Lung microvascular endothelial cell (primary cell): Measurements from ENCODE around the gene SGF29. TPM values are rescaled to one million over a fixed set of nuclear protein-coding genes. Genes with fewer than 3 reads are reported as not detected.
"Not testable (repeated sequence)": the region's sequence is repeated elsewhere in the genome, so short reads cannot be mapped to it uniquely, and the experiment has no call there.

Source experiments
- DNase-seq, 2 donors: peaks; one replicate each; pipeline versions ENCODE4 v3.0.0 to v3.0.0-alpha.2; 2010; ENCODE audit warnings: low read depth in 2 of 2
- total RNA-seq: library from RNA; depleted of rRNA; stranded (reverse); fragments of >200 nt; gene quantifications from 2 replicates; pipeline ENCODE4 v1.2.1, GENCODE V29; 2014

SGF29 gene
- total RNA-seq, 1 donor from 2014 or later = 9.1 TPM

- no peak for DNase-seq
Observed at GRCh38 chr16:28532940-28533647, 20.6 kb upstream of the SGF29 start.

GRCh38 chr16:28534542-28535373, 19.0 kb upstream of the SGF29 start:
- peak in 1 of 2 donors; percentile 7 for DNase-seq

- DNase-seq = no peak
Observed at GRCh38 chr16:28537076-28537475, 16.6 kb upstream of the SGF29 start.

- DNase-seq = peak in 1 of 2 donors; percentile 7
Observed at GRCh38 chr16:28537964-28538732, 15.6 kb upstream of the SGF29 start.

- peak; percentile 90 to 92 for DNase-seq
Observed at GRCh38 chr16:28538733-28539596, 14.8 kb upstream of the SGF29 start, which contains the start of gene NUPR1. Gene NUPR1, minus strand, starts transcription at chr16:28538974. Its CDS starts 67 bp downstream, at chr16:28538907.

- DNase-seq = no peak
Observed at GRCh38 chr16:28540346-28540745, 13.4 kb upstream of the SGF29 start.

- no peak for DNase-seq
Observed at GRCh38 chr16:28542646-28543045, 11.1 kb upstream of the SGF29 start.

- no peak for DNase-seq
Observed at GRCh38 chr16:28543072-28543471, 10.6 kb upstream of the SGF29 start.

GRCh38 chr16:28544998-28545397, 8.7 kb upstream of the SGF29 start:
- DNase-seq = no peak

- not testable (repeated sequence) for DNase-seq
Observed at GRCh38 chr16:28545964-28546363, 7.8 kb upstream of the SGF29 start.

GRCh38 chr16:28546626-28547025, 7.1 kb upstream of the SGF29 start:
- DNase-seq = no peak

GRCh38 chr16:28548306-28548802, 5.4 kb upstream of the SGF29 start:
- no peak for DNase-seq

GRCh38 chr16:28549301-28549899, 4.3 kb upstream of the SGF29 start:
- peak; percentile 57 to 79 for DNase-seq

- DNase-seq = no peak
Observed at GRCh38 chr16:28554634-28555423, 1.1 kb downstream of the SGF29 start.

- DNase-seq = no peak
Observed at GRCh38 chr16:28555561-28555960, 1.8 kb downstream of the SGF29 start.

- DNase-seq = no peak
Observed at GRCh38 chr16:28556914-28557320, 3.2 kb downstream of the SGF29 start.

GRCh38 chr16:28558456-28558855, 4.7 kb downstream of the SGF29 start:
- DNase-seq = no peak

- DNase-seq = peak in 1 of 2 donors; percentile 69
Observed at GRCh38 chr16:28561557-28562187, 8.0 kb downstream of the SGF29 start.

GRCh38 chr16:28562199-28562598, 8.5 kb downstream of the SGF29 start:
- no peak for DNase-seq
